Activated gamma-delta T cell treated with Interleukin-2 at 50 U/mL for 16 hours (primary cell): Measurements from ENCODE around the gene APOL1.

ENCODE experiments used
- DNase-seq: peaks from one replicate; pipeline ENCODE4 v3.0.0-alpha.2; 2020

APOL1 gene

DNA sequence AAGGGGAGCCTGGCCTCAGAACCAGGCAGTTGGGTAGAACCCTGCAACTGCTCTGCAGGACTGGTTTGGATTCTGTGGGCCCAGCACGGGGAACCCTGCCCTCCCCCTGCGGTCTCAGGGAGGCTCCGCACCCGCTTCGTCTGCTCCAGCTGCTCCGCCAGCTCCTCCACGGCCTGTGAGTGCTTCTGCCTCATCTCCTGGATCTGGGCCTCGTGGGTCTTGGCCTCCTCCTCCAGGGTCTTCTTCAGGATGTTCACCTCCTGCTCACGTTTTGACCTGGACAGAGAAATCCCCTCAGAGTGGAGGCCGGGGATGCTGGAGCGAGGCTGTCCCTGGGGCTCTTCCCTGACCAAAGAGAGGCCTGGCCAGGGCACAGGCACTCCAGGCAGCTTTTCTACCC is 41.9 kb downstream of the APOL1 start:
- DNase-seq, result no peak

DNA sequence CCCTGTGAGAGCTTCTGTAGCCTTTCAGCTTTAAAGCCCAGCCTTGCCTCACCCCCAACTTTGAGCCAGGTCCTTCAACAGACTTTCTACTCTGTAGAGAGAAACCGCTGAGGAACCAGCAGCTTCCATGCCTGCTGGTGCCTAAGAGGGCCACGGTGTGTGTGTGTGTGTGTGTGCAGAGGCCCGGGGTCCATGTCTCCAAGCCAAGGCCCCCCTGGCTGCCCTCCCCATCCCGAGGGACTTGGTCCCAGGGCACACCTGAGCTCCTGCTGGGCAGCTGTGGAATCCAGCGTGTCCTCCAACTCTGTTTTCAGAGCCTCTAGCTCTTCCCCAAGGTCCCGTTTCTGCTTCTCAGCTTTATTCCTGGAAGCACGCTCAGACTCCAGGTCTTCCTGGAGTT is 42.3 kb downstream of the APOL1 start:
- no peak for DNase-seq

DNA sequence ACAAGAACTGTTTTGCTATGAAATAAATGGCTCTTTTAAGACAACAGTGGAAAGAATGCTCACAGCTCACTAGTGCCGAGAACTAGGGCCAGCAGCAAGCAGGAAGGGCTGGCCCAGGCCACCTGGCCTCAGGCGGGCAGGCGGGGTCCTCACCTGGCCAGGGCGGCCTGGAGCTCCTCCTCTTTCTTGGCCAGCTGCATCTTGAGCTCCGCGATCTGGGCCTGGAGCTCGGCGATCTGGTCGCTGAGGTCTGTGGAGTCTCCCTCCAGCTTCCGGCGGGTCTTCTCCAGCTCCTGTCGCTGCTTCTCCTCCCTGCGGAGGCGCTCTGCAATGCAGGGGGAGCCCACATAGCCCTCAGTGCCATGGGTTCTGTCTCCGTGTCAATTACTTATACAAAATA is 43.8 kb downstream of the APOL1 start:
- no peak for DNase-seq

DNA sequence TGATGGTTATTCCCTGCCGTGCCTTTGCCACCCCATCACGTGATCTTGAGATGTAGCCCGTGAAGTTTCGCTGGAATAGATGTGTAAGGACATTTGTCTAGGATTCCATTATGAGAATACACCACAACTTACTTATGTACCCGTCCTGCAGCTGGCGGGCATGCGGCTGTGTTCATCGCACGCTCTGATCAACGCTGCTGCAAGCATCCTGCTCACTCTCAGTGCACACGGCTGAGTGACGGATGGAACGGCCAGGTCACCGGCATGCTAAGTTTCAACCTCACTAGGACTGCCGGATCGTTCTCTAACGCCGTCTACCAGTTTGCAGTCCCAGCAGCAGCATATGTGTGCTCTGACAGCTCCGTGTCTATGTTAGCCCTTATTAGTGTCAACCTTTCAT is 44.6 kb downstream of the APOL1 start:
- DNase-seq, result no peak

DNA sequence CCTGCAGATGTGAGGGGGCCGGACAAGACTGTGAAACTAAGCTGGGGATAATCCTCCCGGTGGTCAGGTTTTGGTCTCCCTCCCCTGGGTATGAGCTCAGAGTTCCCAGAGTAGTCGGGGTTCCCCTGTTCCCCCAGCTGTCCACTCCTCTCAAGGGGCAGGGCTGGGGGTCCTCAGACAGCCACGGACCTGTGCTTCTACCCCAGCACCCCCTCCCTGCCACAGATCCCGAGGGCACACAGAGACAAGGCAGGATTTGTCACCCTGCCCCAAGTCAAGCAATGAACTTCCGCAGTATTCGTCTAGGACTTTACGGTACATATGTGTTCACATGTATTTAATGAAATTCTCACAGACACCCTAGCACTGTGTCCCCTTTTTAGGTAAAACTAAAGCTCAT is 45.2 kb downstream of the APOL1 start:
- no peak for DNase-seq

DNA sequence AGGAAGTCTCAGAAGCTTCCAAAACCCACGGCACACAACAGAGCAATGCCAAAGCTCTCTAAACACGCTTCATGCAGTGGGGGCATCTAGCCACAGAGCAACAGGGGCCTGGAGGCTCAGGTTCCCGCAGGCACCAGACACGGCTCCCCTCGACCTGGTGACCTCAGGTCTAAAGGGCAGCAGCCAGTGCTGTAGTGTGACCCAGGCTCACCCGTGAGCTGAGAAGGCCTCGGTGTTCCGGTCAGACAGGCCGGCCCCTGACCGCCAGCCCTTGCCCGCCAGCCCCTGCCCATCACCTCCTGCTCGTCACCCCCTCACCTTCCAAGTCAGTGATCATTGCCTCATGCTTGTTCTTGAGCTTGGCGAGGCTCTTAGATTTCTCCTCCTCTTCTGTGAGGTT is 45.7 kb downstream of the APOL1 start:
- no peak for DNase-seq

DNA sequence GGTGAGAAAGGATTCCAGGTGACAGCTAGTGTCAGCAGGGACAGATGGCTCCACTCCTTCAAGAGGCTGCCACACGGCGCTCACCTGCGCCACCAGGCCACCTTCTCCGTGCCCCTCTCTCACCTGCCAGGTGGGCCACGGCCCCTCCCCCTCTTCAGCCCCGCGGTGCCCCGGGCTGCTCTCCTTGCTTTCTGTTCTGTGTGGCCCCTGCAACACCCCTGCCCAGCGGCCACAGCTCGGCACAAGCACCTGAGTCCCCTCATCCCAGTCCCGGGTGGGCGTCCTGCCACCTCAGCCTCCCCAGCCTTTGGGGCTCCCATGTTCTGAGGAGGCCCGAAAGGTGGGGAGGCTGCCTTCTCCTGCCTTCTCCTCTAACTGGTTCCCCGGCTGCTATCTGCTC is 46.4 kb downstream of the APOL1 start:
- DNase-seq, result no peak

DNA sequence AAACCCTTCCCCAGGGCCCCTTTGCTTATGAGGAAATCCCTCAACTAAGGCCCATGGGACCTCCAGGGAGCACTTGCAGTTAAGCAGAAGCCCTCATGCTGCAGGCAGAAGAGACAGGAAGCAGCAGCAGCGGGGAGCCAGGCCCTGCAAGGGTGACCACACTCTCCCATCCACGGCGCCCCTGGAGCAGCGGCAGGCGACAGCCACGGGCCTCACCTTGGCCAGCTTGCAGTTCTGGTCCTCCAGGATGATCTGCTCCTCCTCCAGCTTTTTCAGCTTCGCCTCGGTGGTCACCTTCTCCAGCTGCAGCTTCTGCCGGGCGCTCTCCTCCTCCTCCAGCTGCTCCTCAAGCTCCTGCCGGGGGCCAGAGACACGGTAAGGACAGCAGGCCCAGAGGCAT is 47.0 kb downstream of the APOL1 start:
- no peak for DNase-seq

GRCh38 chr22:36300396-36301212 is 47.7 kb downstream of the APOL1 start:
- no peak for DNase-seq

- peak; percentile 83 for DNase-seq
These were observed 48.5 kb downstream of the APOL1 start for GRCh38 chr22:36301384-36301828.

DNA sequence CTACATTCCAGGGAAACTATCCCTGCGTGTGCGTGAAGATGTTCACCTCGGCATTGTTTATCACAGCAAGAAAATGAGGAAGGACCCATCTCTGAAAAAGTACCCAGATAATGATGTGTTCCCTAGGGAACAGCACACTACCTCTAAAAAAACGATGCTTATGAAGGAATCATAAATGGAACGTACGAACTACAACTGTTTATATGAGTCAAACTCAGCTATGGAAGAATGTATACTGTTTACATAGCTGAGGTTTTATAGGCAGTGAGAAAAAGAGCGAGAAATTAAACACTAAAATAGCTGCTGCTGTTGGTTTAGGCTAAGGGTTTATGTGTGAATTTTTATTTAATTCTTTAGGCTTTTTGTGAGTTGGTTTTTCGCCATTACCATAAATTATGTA is 48.9 kb downstream of the APOL1 start:
- no peak for DNase-seq

GRCh38 chr22:36302439-36303114 is 49.6 kb downstream of the APOL1 start:
- no peak for DNase-seq

- no peak for DNase-seq
These were observed 50.2 kb downstream of the APOL1 start for GRCh38 chr22:36303115-36303467.

- no peak for DNase-seq
These were observed 50.9 kb downstream of the APOL1 start for GRCh38 chr22:36303874-36304273.

GRCh38 chr22:36304429-36304828 is 51.5 kb downstream of the APOL1 start:
- no peak for DNase-seq

DNA sequence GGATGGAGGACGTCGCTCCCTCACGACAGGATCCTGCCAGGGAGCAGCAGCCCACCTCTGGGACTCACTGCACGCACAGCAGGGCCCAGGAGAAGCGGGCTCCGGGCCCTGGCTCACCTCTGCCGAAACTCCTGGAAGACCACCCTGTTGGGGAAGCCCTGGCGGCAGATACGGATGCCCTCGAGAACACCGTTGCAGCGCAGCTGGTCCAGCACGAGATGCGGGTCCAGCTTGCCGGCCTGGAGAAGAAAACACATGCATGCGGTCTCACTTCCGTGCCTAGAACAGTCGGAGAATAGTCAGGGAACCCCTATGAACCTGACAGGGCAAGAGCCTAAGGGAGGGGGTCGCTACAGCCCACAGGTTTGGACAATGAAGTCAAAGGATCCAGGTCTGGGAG is 52.9 kb downstream of the APOL1 start:
- DNase-seq, result no peak

DNA sequence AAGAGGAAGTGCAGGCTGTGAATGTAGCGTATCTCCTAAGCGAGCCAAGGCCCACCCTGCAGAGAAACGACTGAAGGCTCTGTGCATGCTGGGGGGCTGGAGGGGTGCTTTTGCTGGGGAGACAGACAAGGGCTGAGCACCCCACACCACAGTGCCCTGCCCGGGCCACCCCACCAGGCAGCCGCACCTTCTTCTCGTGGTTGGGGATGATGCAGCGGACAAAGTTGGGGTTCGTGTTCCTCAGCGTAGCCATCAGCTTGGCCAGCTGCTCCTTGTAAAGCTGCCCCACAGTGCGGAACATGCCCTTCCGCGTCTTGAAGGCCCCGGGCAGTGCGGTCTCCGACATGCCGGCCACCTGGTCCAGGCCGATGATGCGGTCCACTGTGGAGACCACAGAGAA is 53.3 kb downstream of the APOL1 start:
- no peak for DNase-seq

GRCh38 chr22:36308880-36309279 is 55.9 kb downstream of the APOL1 start:
- DNase-seq, result no peak

- DNase-seq, result no peak
These were observed 58.6 kb downstream of the APOL1 start for GRCh38 chr22:36311386-36312085.

DNA sequence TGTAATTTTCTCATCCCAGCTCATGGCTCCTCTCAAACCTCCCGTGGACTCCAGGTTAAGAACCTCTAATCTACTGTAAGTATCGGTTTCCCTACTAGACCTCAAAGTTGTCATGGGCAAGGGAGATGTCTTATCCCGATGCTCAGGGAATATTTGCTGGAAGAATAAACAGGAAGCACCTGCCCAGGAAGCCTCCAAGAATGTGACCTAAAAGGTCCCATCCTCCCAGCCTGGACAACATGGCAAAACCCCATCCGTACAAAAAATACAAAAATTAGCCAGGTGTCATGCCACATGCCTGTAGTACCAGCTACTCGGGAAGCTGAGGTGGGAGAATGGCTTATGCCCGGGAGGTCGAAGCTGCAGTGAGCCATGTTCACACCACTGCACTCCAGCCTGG is 62.4 kb downstream of the APOL1 start:
- no peak for DNase-seq

DNA sequence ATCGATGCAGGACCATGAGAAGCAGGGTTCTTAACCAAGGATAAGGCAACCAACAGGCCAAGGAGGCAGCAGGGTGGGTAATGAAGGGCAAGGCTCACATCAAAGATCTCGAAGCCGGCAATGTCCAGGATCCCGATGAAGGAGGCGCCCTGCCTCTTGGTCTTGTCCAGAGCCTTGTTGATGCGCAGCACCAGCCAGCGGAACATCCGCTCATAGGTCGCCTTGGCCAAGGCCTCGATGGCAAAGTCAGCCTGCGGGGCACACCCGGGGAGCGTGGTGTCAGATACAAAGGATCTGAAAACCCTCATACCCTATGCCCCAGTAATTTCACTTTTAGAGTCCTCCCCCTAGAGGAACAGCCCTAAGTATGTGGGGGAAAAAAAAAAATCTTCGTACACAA is 63.5 kb downstream of the APOL1 start:
- DNase-seq, result no peak
